Ecto neural progenitor cell (in vitro differentiated cells): ENCODE measurements around the gene MACROD2.

ENCODE experiments used
- DNase-seq: peaks from one replicate; pipeline ENCODE4 v3.0.0-alpha.2; 2018; ENCODE audit warnings: low spot score

The MACROD2 gene

GRCh38 chr20:14764511-14765369 is 769.4 kb downstream of the MACROD2 start:
- no peak for DNase-seq

DNA sequence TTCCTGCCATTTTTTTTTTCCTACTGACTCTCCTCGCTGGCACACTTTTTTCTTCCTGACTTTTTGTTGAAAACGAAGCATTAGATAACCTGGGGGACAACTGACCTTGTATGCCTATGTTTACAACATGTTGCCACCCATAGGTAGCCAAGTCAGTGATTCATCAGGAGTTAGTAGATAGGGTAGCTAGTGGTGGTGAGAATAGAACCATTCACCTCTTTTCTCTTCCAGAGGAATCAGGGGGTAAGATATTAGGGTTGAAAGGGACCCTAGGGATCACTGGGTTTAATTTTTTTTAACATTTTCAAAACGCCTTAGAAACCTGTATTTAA is 770.0 kb downstream of the MACROD2 start:
- DNase-seq, result no peak

DNA sequence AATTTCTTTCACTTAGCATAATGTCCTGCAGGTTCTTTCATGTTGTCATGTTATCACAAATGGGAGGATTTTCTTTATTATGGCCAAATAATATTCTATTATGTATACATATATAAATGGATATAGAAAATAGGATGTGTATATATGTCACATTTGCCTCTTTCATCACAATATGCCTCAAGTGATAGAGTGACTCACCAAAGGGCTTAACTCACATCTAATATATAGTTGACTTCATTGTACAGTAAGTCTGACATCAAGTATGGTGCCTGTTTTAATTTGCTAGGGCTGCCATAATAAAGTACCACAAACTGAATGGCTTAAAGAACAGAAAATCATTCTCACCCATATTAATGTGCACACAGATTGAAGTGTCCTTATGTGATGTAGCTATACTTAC is 778.2 kb downstream of the MACROD2 start:
- no peak for DNase-seq

GRCh38 chr20:14775778-14776177 is 780.5 kb downstream of the MACROD2 start:
- no peak for DNase-seq

GRCh38 chr20:14777591-14777990 is 782.3 kb downstream of the MACROD2 start:
- no peak for DNase-seq

GRCh38 chr20:14778096-14778495 is 782.8 kb downstream of the MACROD2 start:
- no peak for DNase-seq

DNA sequence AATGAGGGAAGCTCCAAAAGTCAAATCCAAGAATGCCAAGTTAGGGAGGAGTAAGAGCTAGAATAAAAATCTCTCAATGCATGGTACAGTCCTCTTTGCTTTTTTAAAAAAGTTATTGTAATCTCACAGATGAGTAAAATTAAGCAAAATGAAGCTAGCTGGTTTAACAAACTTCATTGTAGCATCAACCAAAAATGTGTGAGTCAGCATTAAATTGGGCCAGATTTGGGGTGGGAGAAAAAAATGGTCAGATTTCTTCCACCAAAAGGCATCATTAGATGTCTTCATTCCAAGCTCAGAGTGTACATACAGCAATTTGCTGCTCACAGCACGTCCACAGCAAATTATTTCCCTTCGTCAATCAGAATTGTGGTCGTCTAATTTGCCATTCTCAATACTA is 783.6 kb downstream of the MACROD2 start:
- DNase-seq, result no peak

DNA sequence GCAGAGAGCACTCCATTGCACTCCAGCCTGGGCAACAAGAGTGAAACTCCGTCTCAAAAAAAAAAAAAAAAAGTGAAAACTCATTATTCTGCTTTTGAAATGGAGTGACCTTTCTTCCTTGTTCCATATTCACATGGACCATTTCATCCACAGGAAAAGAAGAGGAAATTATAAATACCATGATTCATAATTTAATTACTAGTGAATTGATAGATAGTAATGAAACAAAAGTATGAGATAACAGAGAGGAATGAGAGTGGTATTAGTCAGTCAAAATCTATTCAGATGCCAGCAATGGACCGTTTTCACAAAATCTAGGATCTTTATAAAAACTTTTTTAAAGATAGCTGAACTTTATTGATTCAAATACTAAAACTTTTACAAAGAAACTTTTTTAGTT is 785.2 kb downstream of the MACROD2 start:
- DNase-seq, result no peak

- DNase-seq, result no peak
These were observed 787.4 kb downstream of the MACROD2 start for GRCh38 chr20:14782731-14783130.

DNA sequence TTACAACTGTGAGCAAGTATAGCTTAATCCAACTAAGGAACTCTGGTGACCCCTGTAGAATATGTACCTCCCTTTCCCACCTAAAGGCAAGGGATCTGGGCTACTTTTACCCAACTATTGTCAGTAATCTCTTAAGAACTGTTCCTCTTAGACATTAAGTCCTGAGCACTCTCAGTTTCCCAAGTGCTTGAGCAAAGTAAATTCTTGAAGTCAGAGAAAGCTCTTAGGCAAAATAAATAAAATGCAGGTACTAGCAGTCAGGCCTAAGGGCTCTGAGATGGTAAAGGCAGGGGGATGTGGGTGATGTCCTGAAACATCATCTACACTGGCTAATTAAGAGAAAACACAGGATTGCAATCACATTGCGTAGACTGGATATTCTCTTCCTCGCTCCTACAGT is 788.5 kb downstream of the MACROD2 start:
- no peak for DNase-seq

- DNase-seq, result no peak
These were observed 789.9 kb downstream of the MACROD2 start for GRCh38 chr20:14785065-14785743.

DNA sequence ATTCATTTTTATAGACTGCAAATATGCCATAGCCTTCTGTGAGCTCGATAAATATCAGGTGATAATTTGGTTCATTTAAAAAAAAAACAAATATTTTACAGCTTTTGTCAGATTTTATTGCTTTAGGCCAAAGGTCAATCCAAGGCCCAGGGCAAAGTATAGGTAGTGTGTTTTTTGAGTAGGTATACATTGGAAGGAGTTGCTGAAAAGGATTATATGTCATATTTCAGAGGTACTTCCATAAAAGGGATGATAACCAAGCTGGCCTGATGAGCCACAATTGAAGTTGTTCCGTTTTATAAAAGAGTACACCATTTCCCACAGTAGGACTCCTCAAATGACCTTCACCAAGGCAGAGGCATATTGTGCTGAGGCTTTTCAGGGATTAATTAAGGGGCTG is 794.9 kb downstream of the MACROD2 start:
- no peak for DNase-seq

DNA sequence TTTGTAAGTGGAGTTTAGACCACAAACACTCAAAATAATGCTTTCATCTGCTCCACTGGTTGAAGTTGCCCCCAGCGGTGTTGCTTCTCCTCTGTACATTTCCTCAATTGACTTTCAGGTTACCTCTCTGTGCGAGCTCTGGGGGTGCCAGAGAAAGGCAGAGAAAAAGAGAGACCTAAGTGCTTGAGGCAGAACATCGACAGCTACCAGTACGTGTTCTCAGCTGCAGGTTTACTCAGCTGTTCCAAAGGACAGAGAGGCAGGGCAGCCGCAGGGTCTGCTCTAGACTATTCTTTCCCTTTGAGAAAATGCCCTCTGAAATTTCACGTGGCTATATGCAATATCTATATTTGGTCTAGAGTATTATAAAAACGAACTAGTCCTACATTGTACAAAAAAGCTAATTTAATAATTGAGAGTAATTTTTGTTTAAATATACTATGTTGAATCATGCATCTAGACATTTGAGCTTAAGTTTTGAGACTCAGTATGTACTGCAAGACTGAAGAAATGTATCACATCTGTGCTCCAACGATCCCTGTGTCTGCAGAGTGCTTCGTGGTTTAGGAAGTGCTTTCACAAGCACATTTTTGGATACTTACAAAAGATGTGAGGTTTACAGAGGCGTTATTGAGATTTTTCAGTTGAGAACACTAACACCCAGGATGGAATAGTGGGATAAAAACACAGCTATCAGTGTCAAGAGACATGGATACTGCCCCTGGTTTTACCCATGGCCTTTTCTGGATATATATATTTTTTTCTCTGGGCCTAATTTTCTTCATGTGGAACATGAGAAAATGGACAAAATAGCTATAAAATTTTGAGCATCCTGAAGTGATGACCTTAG is 795.7 kb downstream of the MACROD2 start:
- no peak for DNase-seq

DNA sequence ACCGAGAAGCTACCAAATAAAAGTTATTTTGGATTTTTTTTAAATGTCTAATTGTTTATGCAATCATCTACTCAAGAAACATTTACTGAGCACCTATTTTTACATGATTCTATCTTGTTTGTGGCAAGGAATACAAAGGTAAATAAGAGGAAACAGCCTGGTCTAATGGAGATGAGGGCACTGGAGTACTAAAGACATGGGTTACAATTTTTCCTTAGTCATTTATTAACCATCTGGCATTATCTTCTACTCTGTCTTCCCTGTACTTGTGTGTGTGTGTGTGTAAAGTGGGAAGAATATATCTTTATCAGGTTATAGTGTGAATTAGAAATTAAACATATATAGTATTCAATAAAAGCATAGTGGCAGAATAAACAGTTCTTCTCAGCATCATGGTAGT is 797.6 kb downstream of the MACROD2 start:
- DNase-seq, result no peak

DNA sequence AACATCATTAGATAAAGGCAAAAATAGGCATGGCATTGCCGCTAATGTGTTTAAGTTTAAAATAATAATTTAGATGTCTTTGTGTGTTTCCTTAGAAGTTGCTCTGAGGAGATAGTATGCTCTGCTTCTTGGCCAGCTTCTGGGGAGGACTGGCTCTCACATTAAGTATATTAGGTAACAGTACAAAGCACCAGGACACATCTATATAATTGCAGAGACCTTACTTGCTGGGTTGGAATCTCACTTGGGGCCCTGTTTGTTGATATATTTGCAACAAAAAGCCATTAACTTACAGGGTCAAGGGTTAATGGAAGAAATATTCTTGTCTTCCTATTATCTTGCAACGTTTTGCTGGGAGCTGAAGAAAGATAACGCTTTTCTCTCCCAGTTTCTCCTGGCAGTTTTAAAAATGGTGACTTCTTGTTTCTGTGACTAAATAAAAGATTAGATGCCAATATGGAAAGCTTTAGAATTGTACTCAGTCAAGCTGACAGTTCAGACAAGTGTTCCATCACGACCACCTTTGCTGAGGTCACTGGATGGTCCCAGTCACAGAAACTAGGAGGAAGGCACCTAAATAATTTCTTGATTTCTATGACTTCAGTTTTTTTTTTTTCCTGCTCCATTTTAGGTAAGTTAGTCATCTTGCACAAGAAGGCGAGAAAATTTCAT is 804.4 kb downstream of the MACROD2 start:
- DNase-seq, result no peak

DNA sequence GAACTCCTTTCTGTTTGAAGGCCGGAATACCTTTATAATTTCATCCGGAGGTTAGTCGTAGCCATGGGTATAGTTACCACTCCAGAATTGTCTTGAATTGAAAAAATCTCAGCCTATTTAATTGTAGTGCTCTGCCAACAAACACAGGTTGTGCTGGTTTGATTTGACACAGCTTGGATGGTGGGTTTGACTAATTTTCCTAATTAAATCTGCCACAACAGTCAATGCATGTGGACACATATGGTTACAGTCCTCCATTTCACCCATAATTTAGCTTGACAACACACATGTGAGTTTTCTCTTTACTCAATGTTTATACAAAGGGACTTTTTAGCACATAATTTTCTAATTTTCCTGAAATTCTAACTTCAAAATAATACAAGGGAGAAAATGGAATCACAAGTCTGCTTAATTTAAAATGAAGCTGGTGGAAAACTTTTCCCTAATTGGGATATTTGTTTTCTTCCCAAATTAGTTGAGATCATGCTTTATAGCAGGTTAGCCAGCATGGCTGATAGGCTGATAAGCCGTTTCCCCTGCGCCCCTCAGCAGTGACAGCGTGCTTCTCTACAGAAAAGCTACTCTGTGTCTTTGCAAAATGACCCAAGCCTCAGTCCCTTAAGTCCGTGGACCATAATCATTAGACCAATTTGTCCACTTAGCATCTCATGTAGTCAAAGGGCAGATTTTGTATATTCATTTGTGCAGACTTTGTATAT is 805.5 kb downstream of the MACROD2 start:
- no peak for DNase-seq

DNA sequence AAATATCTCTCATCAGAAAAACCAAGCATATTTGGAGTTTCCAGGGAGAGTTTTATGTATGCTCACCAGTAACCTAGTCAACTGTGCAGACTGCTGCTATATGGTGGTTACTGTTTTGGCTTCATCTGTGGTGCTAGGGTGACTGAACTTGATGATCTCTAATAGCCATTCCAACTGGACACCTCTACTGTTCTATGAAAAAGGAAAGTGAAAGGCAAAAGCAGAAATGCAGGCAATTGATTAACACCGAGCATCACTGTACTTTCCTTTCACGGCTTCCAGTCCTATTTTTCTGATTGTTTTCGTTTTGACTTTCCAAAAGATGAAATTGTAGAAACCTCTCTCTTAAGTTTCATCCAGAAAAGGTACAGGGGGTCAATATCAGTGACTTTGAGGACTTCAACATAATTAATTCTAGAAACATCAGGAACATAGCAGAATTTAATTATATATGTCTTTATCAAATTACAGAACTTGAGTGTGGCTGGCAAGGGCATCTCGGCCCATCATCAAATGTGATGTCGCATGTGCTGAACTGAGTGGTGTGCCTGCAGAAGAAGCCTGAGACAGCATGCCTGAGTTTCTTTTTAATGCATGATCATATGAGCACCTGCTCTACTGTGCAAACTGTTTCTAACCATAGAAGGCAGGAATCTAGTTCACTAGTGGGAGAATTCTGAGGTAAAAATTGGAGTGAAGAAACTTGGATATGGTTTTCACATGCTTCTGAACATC is 806.4 kb downstream of the MACROD2 start:
- no peak for DNase-seq

GRCh38 chr20:14807224-14807623 is 811.9 kb downstream of the MACROD2 start:
- no peak for DNase-seq

GRCh38 chr20:14815340-14815739 is 820.0 kb downstream of the MACROD2 start:
- DNase-seq, result no peak

GRCh38 chr20:14816471-14816870 is 821.2 kb downstream of the MACROD2 start:
- DNase-seq, result no peak

DNA sequence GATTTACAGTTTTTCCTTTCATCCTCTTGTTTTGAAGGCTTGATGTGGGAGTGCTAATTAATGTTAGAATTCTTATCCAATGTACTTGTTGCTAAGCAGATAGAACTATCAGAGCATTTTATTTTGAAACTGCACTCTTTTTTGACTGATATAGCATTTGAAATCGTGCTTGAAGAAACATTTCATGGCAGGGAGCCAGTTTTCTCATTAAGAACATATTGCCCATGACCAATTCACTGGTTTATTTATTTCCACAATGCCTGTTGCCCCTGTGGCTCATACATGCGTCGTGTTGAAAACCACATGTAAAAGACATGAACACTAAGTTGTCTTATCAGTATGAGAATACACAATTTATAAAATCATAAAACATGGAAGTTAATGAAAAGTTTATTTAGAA is 821.8 kb downstream of the MACROD2 start:
- no peak for DNase-seq
